Transverse colon (tissue), 4 donors: ENCODE results near the gene BNIP5. TPM values are rescaled to one million over a fixed set of nuclear protein-coding genes. Genes with fewer than 3 reads are reported as not detected.

ENCODE experiments used
- DNase-seq: peaks from one replicate; pipeline ENCODE4 v3.0.0-alpha.2; 2019
- H3K27ac ChIP-seq, 4 donors: fragments of 200-600 bp; sonication (generic); 2 replicates each; pipeline ENCODE4 v1.5.1; 2016 to 2018; ENCODE audit warnings: inconsistent platforms in 4 of 4
- H3K27me3 ChIP-seq: fragments of 200-600 bp; sonication (generic); 2 replicates; pipeline ENCODE4 v1.5.1; 2017; ENCODE audit warnings: inconsistent platforms
- H3K36me3 ChIP-seq, 4 donors: fragments of 200-600 bp; sonication (generic); 2 replicates each; pipeline ENCODE4 v1.5.1; 2017 to 2019; ENCODE audit warnings: inconsistent platforms in 4 of 4
- H3K4me1 ChIP-seq, 4 donors: fragments of 200-600 bp; sonication (generic); 2 replicates each; pipeline ENCODE4 v1.5.1; 2017 to 2020; ENCODE audit warnings: inconsistent platforms in 4 of 4
- H3K4me3 ChIP-seq, 4 donors: fragments of 200-600 bp; sonication (generic); 1 replicate in 1 of 4; 2 replicates in 3 of 4; pipeline versions ENCODE4 v1.5.1 to v1.6.1; 2017 to 2019; ENCODE audit warnings: inconsistent platforms in 4 of 4
- H3K9me3 ChIP-seq, 2 donors: fragments of 200-600 bp; sonication (generic); 2 replicates each; pipeline ENCODE4 v1.5.1; 2017 to 2019; ENCODE audit warnings: inconsistent platforms in 2 of 2
- CTCF ChIP-seq, 5 experiments: fragments of 200-600 bp in 3 of 5; fragments of 450-650 bp in 2 of 5; sonication (generic) in 3 of 5; IDR thresholded peaks; 1 replicate in 2 of 5; 2 replicates in 3 of 5; pipeline ENCODE4 v1.5.1; 2016 to 2017; ENCODE audit warnings: antibody characterized with exemption in 5 of 5, inconsistent platforms in 3 of 5, mild to moderate bottlenecking in 2 of 5, moderate library complexity in 1 of 5
- EP300 ChIP-seq: sonication (generic); formaldehyde crosslinking; IDR thresholded peaks from one replicate; pipeline ENCODE4 v1.6.1; 2017; ENCODE audit warnings: antibody characterized with exemption, low read depth
- POLR2A ChIP-seq: fragments of 450-650 bp; IDR thresholded peaks from one replicate; pipeline ENCODE4 v1.6.1; 2016; ENCODE audit warnings: antibody characterized with exemption, mild to moderate bottlenecking, moderate library complexity
- POLR2AphosphoS5 ChIP-seq, 3 donors: sonication (generic); formaldehyde crosslinking; IDR thresholded peaks; one replicate each; pipeline ENCODE4 v1.6.1; 2016; ENCODE audit warnings: antibody characterized with exemption in 3 of 3
- whole genome bisulfite sequencing, 2 donors: methylation state at CpG; one replicate each; pipeline ENCODE4 v1.1.5; 2018; ENCODE audit warnings: low coverage in 1 of 2; 5-methylcytosine and 5-hydroxymethylcytosine counted together
- in situ Hi-C, 4 donors: fragments of 200-750 bp; cut with MboI; loops; one replicate each; pipeline versions ENCODE4 v1.15.0 to v1.15.1; 2017; ENCODE audit warnings: low sequenced_read_pairs in 3 of 4, low pct_ligation_motif_present in 1 of 4, low pct_unique_long_range_greater_than_20kb in 1 of 4
- intact Hi-C: fragments of 100-400 bp; cut with DNase I; formaldehyde crosslinking; loops from one replicate; pipeline ENCODE4 v1.15.1; 2023; ENCODE audit warnings: low total_unique reads
- total RNA-seq, 4 donors: library from RNA; depleted of rRNA; stranded (reverse); fragments of >200 nt; gene quantifications; one replicate each; pipeline ENCODE4 v1.1.0, GENCODE V29; 2016

The BNIP5 gene
- total RNA-seq, 4 donors from 2014 or later: 6.0 to 23.6 (median 14.1) TPM

- H3K9me3 ChIP-seq: peaks cover 0 to 9% of the 10 kb centered on the region in 2 donors
- DNase-seq: no peak
- intact Hi-C loops (no loop called here), in situ Hi-C loops (no loop called here)
- no peak within 1 kb of the TSS for H3K27ac ChIP-seq
- 81 to 86% methylated on average over 5 to 29 of the region's 32 CpGs for WGBS, 2 donors
- H3K4me3 ChIP-seq: no peak within 1 kb of the TSS
- H3K4me1 ChIP-seq: peaks cover 0 to 6% (median 0%) of the 10 kb centered on the region in 4 donors
- H3K36me3 ChIP-seq: no peaks in the 10 kb centered on the region
- no peak for TF ChIP-seq CTCF (IDR thresholded peaks at IDR 0.05)
- TF ChIP-seq POLR2AphosphoS5 (IDR thresholded peaks at IDR 0.05): no peak
- TF ChIP-seq EP300: no peak
- TF ChIP-seq POLR2A: no peak
- peaks cover 14% of the 10 kb centered on the region for H3K27me3 ChIP-seq
These were observed 66.6 kb downstream of the BNIP5 start, which contains the start of gene PNPLA1 for GRCh38 chr6:36269834-36270705. TSS of gene PNPLA1 (plus strand) at chr6:36270060. CDS start at chr6:36270460, 400 bp downstream.

DNA sequence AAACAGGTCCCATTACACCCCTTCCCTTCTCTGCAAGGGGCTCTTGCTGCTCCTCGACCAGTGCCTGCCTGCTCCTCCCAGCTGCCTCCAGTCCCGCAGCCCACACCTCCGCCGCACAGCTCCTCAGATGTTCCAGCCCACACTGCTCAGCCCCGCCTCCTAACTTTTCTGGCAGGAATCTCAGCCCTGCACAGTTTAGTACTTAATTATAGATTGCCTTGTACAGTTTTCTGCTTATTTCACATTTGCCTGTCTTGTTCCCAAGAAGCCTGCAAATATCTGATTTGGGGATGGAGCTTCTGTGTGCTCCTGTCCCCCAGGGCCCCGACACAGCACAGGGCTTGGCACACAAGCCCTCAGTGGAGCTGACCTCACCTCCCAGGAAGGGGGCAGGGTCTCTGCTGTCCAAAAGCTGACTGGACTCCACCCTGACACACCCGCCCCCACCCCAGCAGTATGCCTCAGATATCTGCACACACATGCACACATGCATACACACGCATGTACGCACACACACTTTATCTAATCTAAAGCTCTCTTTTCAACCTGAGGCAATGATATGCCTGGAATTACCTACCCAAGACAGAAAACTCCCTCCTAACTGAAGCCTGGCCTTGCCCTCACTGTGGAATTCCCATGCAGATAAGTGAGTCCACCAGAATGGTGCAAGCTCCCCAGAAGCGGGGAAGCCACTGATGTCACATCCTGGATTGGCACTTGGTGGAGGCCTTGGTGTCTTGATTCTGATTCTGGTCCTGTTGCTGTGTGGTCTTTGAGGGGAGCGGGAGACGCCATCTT, 68.0 kb downstream of the BNIP5 start:
- DNase-seq: peak; percentile 26
- in situ Hi-C loops: no loop called here

GRCh38 chr6:36267731-36268477, 68.8 kb downstream of the BNIP5 start:
- DNase-seq: no peak
- Histone ChIP-seq H3K4me3 (no peak overlapping the region), H3K27me3 (peaks cover 14% of the 10 kb centered on the region), H3K36me3 (no peaks in the 10 kb centered on the region), H3K9me3 (peaks cover 0 to 9% of the 10 kb centered on the region in 2 donors), H3K27ac (no peak overlapping the region), H3K4me1 (peaks cover 0 to 6% (median 0%) of the 10 kb centered on the region in 4 donors)
- TF ChIP-seq POLR2AphosphoS5 (IDR thresholded peaks at IDR 0.05): no peak
- no peak for TF ChIP-seq CTCF (IDR thresholded peaks at IDR 0.05)
- no peak for TF ChIP-seq POLR2A
- TF ChIP-seq EP300: no peak
- in situ Hi-C loops (no loop called here), intact Hi-C loops (no loop called here)
- WGBS, 2 donors: 86 to 100% methylated on average over 1 to 4 of the region's 4 CpGs

More for the DNA sequence above, 68.0 kb downstream of the BNIP5 start:
- H3K27ac ChIP-seq: no peak overlapping the region
- no peaks in the 10 kb centered on the region for H3K36me3 ChIP-seq
- H3K4me1 ChIP-seq: peaks cover 0 to 6% (median 0%) of the 10 kb centered on the region in 4 donors
- WGBS, 2 donors: 46 to 56% methylated on average over 6 to 12 of the region's 12 CpGs
- TF ChIP-seq POLR2A: no peak
- TF ChIP-seq CTCF (IDR thresholded peaks at IDR 0.05): no peak
- no peak for TF ChIP-seq POLR2AphosphoS5 (IDR thresholded peaks at IDR 0.05)
- no peak for TF ChIP-seq EP300
- peaks cover 0 to 9% of the 10 kb centered on the region in 2 donors for H3K9me3 ChIP-seq
- peaks cover 14% of the 10 kb centered on the region for H3K27me3 ChIP-seq
- intact Hi-C loops: no loop called here
- no peak overlapping the region for H3K4me3 ChIP-seq
